ENCODE measurements around the gene KNDC1.

GRCh38 chr10:133143200-133143533 is 16.9 kb upstream of the KNDC1 start:
- TF ChIP-seq, protein P1, sequence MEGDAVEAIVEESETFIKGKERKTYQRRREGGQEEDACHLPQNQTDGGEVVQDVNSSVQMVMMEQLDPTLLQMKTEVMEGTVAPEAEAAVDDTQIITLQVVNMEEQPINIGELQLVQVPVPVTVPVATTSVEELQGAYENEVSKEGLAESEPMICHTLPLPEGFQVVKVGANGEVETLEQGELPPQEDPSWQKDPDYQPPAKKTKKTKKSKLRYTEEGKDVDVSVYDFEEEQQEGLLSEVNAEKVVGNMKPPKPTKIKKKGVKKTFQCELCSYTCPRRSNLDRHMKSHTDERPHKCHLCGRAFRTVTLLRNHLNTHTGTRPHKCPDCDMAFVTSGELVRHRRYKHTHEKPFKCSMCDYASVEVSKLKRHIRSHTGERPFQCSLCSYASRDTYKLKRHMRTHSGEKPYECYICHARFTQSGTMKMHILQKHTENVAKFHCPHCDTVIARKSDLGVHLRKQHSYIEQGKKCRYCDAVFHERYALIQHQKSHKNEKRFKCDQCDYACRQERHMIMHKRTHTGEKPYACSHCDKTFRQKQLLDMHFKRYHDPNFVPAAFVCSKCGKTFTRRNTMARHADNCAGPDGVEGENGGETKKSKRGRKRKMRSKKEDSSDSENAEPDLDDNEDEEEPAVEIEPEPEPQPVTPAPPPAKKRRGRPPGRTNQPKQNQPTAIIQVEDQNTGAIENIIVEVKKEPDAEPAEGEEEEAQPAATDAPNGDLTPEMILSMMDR (IDR thresholded peaks at IDR 0.05 in 8 of 11, conservative IDR thresholded peaks at IDR 0.05 in 3 of 11): no peak
- no peak for TF ChIP-seq POLR2A (IDR thresholded peaks at IDR 0.05)
- TF ChIP-seq POLR2AphosphoS5 (IDR thresholded peaks at IDR 0.05): no peak
